KG1 (cell line): ENCODE measurements around the gene CCR8.
"Not testable (repeated sequence)": the region's sequence is repeated elsewhere in the genome, so short reads cannot be mapped to it uniquely, and the experiment has no call there.

Source experiments
- DNase-seq: peaks from one replicate; lab custom pipeline; 2025; lab: John Stamatoyannopoulos, UW

CCR8 gene

GRCh38 chr3:39315420-39315819 lies 14.1 kb upstream of the CCR8 start:
- no peak for DNase-seq

- DNase-seq = no peak
These were observed 11.8 kb upstream of the CCR8 start for GRCh38 chr3:39317571-39318169.

GRCh38 chr3:39318301-39318700 lies 11.2 kb upstream of the CCR8 start:
- no peak for DNase-seq

- no peak for DNase-seq
These were observed 10.3 kb upstream of the CCR8 start for GRCh38 chr3:39319249-39319648.

GRCh38 chr3:39321574-39321983 lies 7.9 kb upstream of the CCR8 start:
- not testable (repeated sequence) for DNase-seq

GRCh38 chr3:39322209-39322715 lies 7.2 kb upstream of the CCR8 start:
- DNase-seq = not testable (repeated sequence)

GRCh38 chr3:39322936-39323335 lies 6.6 kb upstream of the CCR8 start:
- DNase-seq = no peak

- no peak for DNase-seq
These were observed 6.0 kb upstream of the CCR8 start for GRCh38 chr3:39323494-39323893.

GRCh38 chr3:39325236-39325635 lies 4.3 kb upstream of the CCR8 start:
- DNase-seq = no peak

- no peak for DNase-seq
These were observed 2.3 kb upstream of the CCR8 start for GRCh38 chr3:39327053-39327745.

- DNase-seq = no peak
These were observed 1.7 kb upstream of the CCR8 start for GRCh38 chr3:39327746-39328349.

GRCh38 chr3:39330824-39331223 lies 1.3 kb downstream of the CCR8 start:
- no peak for DNase-seq

- no peak for DNase-seq
These were observed 3.0 kb downstream of the CCR8 start for GRCh38 chr3:39332525-39332924.

- DNase-seq = no peak
These were observed 4.1 kb downstream of the CCR8 start for GRCh38 chr3:39333607-39334006.

GRCh38 chr3:39334205-39334604 lies 4.7 kb downstream of the CCR8 start:
- DNase-seq = no peak

GRCh38 chr3:39338201-39338600 lies 8.7 kb downstream of the CCR8 start:
- DNase-seq = no peak

GRCh38 chr3:39339086-39339485 lies 9.6 kb downstream of the CCR8 start:
- no peak for DNase-seq

GRCh38 chr3:39343076-39343717 lies 13.7 kb downstream of the CCR8 start:
- DNase-seq = no peak

- DNase-seq = no peak
These were observed 14.3 kb downstream of the CCR8 start for GRCh38 chr3:39343760-39344159.

- no peak for DNase-seq
These were observed 15.3 kb downstream of the CCR8 start for GRCh38 chr3:39344746-39345344.

- DNase-seq = no peak
These were observed 17.5 kb downstream of the CCR8 start for GRCh38 chr3:39346785-39347585.

- DNase-seq = no peak
These were observed 18.0 kb downstream of the CCR8 start for GRCh38 chr3:39347586-39347876.
